T47D (cell line): ENCODE measurements around the gene DSC1.

Experiments
- DNase-seq, 2 experiments: peaks; one replicate each; pipeline versions ENCODE4 v3.0.0 to v3.0.0-alpha.2; 2011 to 2012; ENCODE audit warnings: low read depth in 1 of 2, low spot score in 1 of 2
- JUND ChIP-seq: IDR thresholded peaks from 2 replicates; pipeline ENCODE4 v1.6.1; 2012; ENCODE audit warnings: low read depth
- in situ Hi-C: cut with HindIII; loops from 2 replicates; pipeline ENCODE4 v1.10.0; 2016; ENCODE audit warnings: low sequenced_read_pairs, low pct_unique_long_range_greater_than_20kb

The DSC1 gene

GRCh38 chr18:31116853-31117595 is 45.6 kb downstream of the DSC1 start:
- in situ Hi-C loops, result no loop called here
- TF ChIP-seq JUND, result no peak
- no peak for DNase-seq

- TF ChIP-seq JUND, result no peak
- in situ Hi-C loops, result no loop called here
- no peak for DNase-seq
Observed at GRCh38 chr18:31112804-31113203, 49.9 kb downstream of the DSC1 start.

- in situ Hi-C loops, result no loop called here
- no peak for DNase-seq
- no peak for TF ChIP-seq JUND
Observed at GRCh38 chr18:31105733-31106132, 56.9 kb downstream of the DSC1 start.

- in situ Hi-C loops, result no loop called here
- DNase-seq, result no peak
Observed at GRCh38 chr18:31104444-31104843, 58.2 kb downstream of the DSC1 start.

GRCh38 chr18:31103423-31103822 is 59.2 kb downstream of the DSC1 start:
- TF ChIP-seq JUND, result no peak
- no peak for DNase-seq
- in situ Hi-C loops, result no loop called here

More at GRCh38 chr18:31104444-31104843, 58.2 kb downstream of the DSC1 start:
- TF ChIP-seq JUND, result no peak

- TF ChIP-seq JUND, result no peak
- DNase-seq, result no peak
- in situ Hi-C loops, result no loop called here
Observed at GRCh38 chr18:31102941-31103340, 59.7 kb downstream of the DSC1 start.

GRCh38 chr18:31102025-31102684 is 60.5 kb downstream of the DSC1 start, which contains the start of gene DSC2:
TSS of gene DSC2 (minus strand) at chr18:31102421. CDS start at chr18:31101971, 450 bp downstream.
- in situ Hi-C loops, result no loop called here
- no peak for TF ChIP-seq JUND
- peak; percentile 17 to 39 for DNase-seq

- in situ Hi-C loops, result no loop called here
Observed at GRCh38 chr18:31101183-31102024, 61.3 kb downstream of the DSC1 start.

GRCh38 chr18:31100436-31101182 is 62.0 kb downstream of the DSC1 start:
- DNase-seq, result peak; percentile 7 to 53
- in situ Hi-C loops, result no loop called here
- no peak for TF ChIP-seq JUND

More at GRCh38 chr18:31101183-31102024, 61.3 kb downstream of the DSC1 start:
- peak; percentile 24 to 60 for DNase-seq
- no peak for TF ChIP-seq JUND

GRCh38 chr18:31099450-31100230 is 63.0 kb downstream of the DSC1 start:
- no peak for TF ChIP-seq JUND
- in situ Hi-C loops, result no loop called here
- no peak for DNase-seq

- TF ChIP-seq JUND, result no peak
- in situ Hi-C loops, result no loop called here
- DNase-seq, result no peak
Observed at GRCh38 chr18:31098878-31099277, 63.8 kb downstream of the DSC1 start.

GRCh38 chr18:31097666-31098065 is 65.0 kb downstream of the DSC1 start:
- in situ Hi-C loops, result no loop called here
- TF ChIP-seq JUND, result no peak

More at GRCh38 chr18:31097666-31098065, 65.0 kb downstream of the DSC1 start:
- no peak for DNase-seq
